SH-SY5Y (cell line): ENCODE results near the gene MAB21L4.

Experiments used
- GATA2 ChIP-seq: IDR thresholded peaks from 2 replicates; pipeline ENCODE4 v1.6.1; 2011; ENCODE audit warnings: mild to moderate bottlenecking, low read depth, low read length
- GATA3 ChIP-seq: IDR thresholded peaks from 2 replicates; pipeline ENCODE4 v1.6.1; 2011; ENCODE audit warnings: low read depth, mild to moderate bottlenecking, low read length, moderate library complexity

MAB21L4 gene

GRCh38 chr2:240919161-240919781 lies 23.3 kb upstream of the MAB21L4 start:
- no peak for TF ChIP-seq GATA2

- no peak for TF ChIP-seq GATA3
- no peak for TF ChIP-seq GATA2
These were observed 22.5 kb upstream of the MAB21L4 start for GRCh38 chr2:240918258-240919091.

DNA sequence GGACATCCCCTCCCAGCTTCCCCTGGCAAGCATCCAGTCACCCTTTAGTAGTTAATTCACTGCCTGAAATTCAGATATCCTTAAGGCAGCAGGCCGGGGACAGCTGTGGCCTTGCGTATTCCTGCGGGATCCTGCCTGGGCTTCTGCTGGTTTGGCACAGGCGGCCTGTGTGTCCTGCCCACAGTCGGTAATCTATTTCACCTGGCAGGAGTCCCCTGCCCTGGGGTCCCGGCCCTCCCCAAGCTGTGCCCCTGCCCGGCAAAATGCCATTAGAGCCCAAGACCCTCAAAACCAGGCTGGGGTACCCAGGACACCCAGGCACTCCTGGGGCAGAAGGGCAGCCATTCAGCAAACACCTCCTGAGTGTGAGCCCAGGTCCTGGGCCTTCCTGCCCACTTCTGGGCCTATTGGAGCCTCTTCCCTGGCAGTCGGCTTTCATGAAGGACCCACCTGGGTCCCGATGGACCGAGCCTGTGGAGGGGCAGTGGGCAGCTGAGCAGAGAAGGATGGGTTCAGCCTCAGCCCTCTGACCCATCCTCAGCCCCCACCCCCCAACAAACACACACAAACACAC lies 21.8 kb upstream of the MAB21L4 start:
- TF ChIP-seq GATA2 (no peak), GATA3 (no peak)

DNA sequence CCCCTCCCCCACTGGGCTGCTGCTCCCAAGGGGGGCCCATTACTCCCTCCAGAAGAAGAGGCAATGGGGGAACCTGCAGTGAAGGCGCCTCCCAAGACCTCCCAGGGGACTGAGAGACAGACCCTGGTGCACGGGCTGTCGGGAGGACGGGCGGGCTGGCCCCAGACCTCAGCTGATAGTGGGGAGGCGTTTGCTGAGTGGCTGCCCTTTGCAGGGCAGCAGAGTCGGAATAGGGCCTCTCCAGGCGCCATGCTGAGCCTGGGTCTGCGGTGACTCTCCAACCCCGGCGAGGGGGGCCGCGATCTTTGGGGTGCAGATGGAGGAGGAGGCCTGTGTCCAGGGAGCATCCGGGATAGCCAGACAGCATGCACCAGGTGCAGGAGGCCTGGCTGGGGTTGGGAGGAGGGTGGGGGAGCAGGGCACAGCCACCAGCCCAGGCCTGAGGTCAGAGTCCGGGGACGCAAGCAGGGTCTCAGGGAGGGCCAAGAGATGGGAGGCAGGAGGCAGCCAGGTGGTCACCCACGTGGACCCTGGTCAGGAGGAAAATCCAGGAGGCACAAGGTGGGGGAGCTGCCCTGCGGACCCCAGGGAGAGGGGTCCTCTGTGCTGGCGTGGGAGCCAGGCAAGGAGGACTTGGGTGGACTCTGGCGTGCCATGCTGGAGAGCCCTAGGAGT lies 21.2 kb upstream of the MAB21L4 start:
- no peak for TF ChIP-seq GATA3

DNA sequence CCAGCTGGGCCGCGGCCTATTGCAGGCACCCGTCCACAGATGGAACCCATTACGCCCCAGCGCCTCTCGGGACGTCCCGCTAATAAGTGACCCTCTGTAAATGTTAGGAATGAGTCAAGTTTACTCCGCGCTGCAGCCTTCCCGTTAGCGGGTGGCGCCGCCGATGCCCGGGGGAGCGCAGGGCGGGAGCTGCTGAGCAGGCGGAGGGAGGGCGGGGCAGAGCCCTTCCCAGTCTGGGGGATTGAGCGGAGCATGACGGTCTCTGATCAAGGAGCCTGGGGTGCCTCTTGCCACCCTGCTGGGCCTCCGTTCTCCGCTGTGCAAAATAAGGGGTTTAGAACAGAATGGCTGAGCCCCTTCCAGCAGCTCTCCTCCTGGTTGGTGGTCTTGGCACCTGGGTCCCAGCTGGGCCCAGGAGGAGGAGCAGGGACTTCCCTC lies 20.6 kb upstream of the MAB21L4 start:
- TF ChIP-seq GATA3 (no peak), GATA2 (no peak)

GRCh38 chr2:240915526-240916341 lies 19.8 kb upstream of the MAB21L4 start:
- TF ChIP-seq GATA2 (no peak), GATA3 (no peak)

GRCh38 chr2:240914645-240915525 lies 18.9 kb upstream of the MAB21L4 start:
- TF ChIP-seq GATA3 (no peak), GATA2 (no peak)

DNA sequence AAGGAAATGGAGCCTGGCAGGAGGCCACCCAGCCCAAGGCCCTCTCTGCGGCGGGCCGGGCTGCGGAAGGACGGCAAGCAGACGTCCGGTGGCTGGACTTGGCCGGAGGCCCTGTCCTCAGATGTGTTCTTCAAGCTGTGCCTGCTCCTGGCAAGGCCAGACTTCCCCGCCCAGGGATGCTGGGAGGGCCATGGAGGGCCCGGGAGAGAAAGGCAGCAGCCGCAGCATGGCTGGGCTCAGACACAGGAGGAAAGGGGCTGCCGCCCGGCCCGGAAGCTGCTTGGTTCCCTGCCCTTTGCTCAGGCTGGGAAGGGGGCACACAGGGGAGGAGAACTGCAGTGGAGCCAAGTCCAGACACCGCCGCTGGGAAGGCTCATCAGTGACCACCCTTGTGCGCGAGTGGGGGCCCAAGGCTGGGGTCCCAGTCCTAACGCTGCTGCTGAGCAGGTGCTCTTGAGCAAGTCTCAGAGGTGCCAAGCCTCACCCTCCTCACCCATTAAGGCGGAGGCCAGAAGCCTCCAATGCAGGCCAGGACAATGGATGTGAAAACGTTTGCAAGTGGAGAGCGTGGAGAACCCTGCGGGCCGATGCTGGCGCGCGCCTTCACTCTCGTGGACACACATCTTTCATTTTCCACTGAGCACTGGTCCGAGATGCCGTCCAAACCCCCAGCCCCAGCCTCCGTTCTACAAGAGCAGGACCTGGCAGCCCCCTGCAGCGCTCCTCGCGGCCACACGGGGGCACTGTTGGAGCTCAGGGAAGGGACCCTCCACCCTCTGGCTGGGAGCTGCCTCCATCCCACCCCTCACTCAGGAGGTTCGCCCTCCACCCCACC lies 18.1 kb upstream of the MAB21L4 start:
- no peak for TF ChIP-seq GATA3

GRCh38 chr2:240912878-240913809 lies 17.2 kb upstream of the MAB21L4 start:
- TF ChIP-seq GATA2 (no peak), GATA3 (no peak)

DNA sequence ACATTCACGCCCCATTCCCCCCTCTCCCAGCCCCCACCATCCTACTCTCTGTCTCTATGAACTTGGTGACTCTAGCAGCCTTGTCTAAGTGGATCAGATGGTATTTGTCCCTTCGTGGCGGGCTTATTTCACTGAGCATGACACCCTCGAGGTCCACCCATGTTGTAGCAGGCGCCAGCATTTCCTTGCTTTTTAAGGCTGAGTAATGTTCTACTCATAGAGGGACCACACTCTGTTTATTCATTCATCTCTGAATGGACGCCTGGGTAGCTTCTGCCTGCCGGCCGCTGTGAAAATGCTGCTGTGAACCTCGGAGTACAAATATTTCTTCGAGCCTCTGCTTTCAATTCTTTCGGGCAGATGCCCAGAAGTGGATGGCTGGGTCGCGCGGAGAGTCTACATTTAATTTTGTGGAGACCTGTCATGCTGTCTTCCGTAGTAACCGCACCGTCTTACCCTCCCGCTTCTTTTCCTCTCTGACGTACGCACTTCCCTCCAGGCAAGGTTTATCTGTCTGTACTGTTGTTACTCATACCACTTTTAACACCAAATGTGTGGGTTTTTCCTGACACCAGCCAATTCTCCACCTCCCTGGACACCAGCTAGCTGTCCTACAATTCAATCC lies 15.8 kb upstream of the MAB21L4 start:
- TF ChIP-seq GATA2 (no peak), GATA3 (no peak)
